ENCODE measurements around the gene ERVW-1.

Gene ERVW-1

GRCh38 chr7:92466682-92467081 lies 11.1 kb downstream of the ERVW-1 start:
- Histone ChIP-seq H3K36me3 (ENCODE audit: insufficient read depth, insufficient read length, low read length) (no peaks in the 10 kb centered on the region), H3K4me1 (ENCODE audit: insufficient read depth, insufficient read length) (no peaks in the 10 kb centered on the region), H3K27me3 (ENCODE audit: insufficient read depth, insufficient read length) (no peaks in the 10 kb centered on the region), H3K4me3 (ENCODE audit: insufficient read length, low read depth) (no peak overlapping the region), H3K9ac (ENCODE audit: insufficient read length, low read depth) (no peak overlapping the region), H3K9me3 (ENCODE audit: insufficient read depth, low read length) (no peaks in the 10 kb centered on the region)
- DNase-seq (ENCODE audit: low read depth, low spot score): no peak
- no peak for TF ChIP-seq ZNF274 (IDR thresholded peaks at IDR 0.05; ENCODE audit: low read depth, low read length)
- TF ChIP-seq SUZ12 (IDR thresholded peaks at IDR 0.05; ENCODE audit: extremely low read depth, insufficient read depth, insufficient read length): no peak
- TF ChIP-seq YY1 (IDR thresholded peaks at IDR 0.05; ENCODE audit: insufficient read depth, insufficient read length): no peak

GRCh38 chr7:92464515-92464914 lies 13.2 kb downstream of the ERVW-1 start:
- no peaks in the 10 kb centered on the region for H3K27me3 ChIP-seq (ENCODE audit: insufficient read depth, insufficient read length)
- H3K4me3 ChIP-seq (ENCODE audit: insufficient read length, low read depth): no peak overlapping the region
- no peaks in the 10 kb centered on the region for H3K9me3 ChIP-seq (ENCODE audit: insufficient read depth, low read length)
- H3K4me1 ChIP-seq (ENCODE audit: insufficient read depth, insufficient read length): no peaks in the 10 kb centered on the region
- H3K9ac ChIP-seq (ENCODE audit: insufficient read length, low read depth): no peak overlapping the region
- no peaks in the 10 kb centered on the region for H3K36me3 ChIP-seq (ENCODE audit: insufficient read depth, insufficient read length, low read length)
- TF ChIP-seq ZNF274 (IDR thresholded peaks at IDR 0.05; ENCODE audit: low read depth, low read length) (no peak), YY1 (IDR thresholded peaks at IDR 0.05; ENCODE audit: insufficient read depth, insufficient read length) (no peak), SUZ12 (IDR thresholded peaks at IDR 0.05; ENCODE audit: extremely low read depth, insufficient read depth, insufficient read length) (no peak)
- no peak for DNase-seq (ENCODE audit: low read depth, low spot score)

GRCh38 chr7:92462560-92462959 lies 15.2 kb downstream of the ERVW-1 start:
- H3K9ac ChIP-seq (ENCODE audit: insufficient read length, low read depth): no peak overlapping the region
- H3K36me3 ChIP-seq (ENCODE audit: insufficient read depth, insufficient read length, low read length): peaks cover 8% of the 10 kb centered on the region
- H3K9me3 ChIP-seq (ENCODE audit: insufficient read depth, low read length): no peaks in the 10 kb centered on the region
- TF ChIP-seq YY1 (IDR thresholded peaks at IDR 0.05; ENCODE audit: insufficient read depth, insufficient read length) (no peak), SUZ12 (IDR thresholded peaks at IDR 0.05; ENCODE audit: extremely low read depth, insufficient read depth, insufficient read length) (no peak), ZNF274 (IDR thresholded peaks at IDR 0.05; ENCODE audit: low read depth, low read length) (no peak)
- H3K4me3 ChIP-seq (ENCODE audit: insufficient read length, low read depth): no peak overlapping the region
- H3K4me1 ChIP-seq (ENCODE audit: insufficient read depth, insufficient read length): no peaks in the 10 kb centered on the region
- no peaks in the 10 kb centered on the region for H3K27me3 ChIP-seq (ENCODE audit: insufficient read depth, insufficient read length)
- DNase-seq (ENCODE audit: low read depth, low spot score): no peak

GRCh38 chr7:92461027-92462003 lies 16.4 kb downstream of the ERVW-1 start:
- no peak for TF ChIP-seq ZNF274 (IDR thresholded peaks at IDR 0.05; ENCODE audit: low read depth, low read length)
- no peak for TF ChIP-seq YY1 (IDR thresholded peaks at IDR 0.05; ENCODE audit: insufficient read depth, insufficient read length)
- H3K9me3 ChIP-seq (ENCODE audit: insufficient read depth, low read length): no peaks in the 10 kb centered on the region
- no peak overlapping the region for H3K4me3 ChIP-seq (ENCODE audit: insufficient read length, low read depth)
- H3K36me3 ChIP-seq (ENCODE audit: insufficient read depth, insufficient read length, low read length): peaks cover 15% of the 10 kb centered on the region
- no peaks in the 10 kb centered on the region for H3K27me3 ChIP-seq (ENCODE audit: insufficient read depth, insufficient read length)
- DNase-seq (ENCODE audit: low read depth, low spot score): no peak
- H3K4me1 ChIP-seq (ENCODE audit: insufficient read depth, insufficient read length): no peaks in the 10 kb centered on the region
- H3K9ac ChIP-seq (ENCODE audit: insufficient read length, low read depth): no peak overlapping the region

GRCh38 chr7:92460510-92460909 lies 17.2 kb downstream of the ERVW-1 start:
- Histone ChIP-seq H3K9ac (ENCODE audit: insufficient read length, low read depth) (no peak overlapping the region), H3K36me3 (ENCODE audit: insufficient read depth, insufficient read length, low read length) (peaks cover 23% of the 10 kb centered on the region), H3K4me3 (ENCODE audit: insufficient read length, low read depth) (no peak overlapping the region), H3K4me1 (ENCODE audit: insufficient read depth, insufficient read length) (no peaks in the 10 kb centered on the region), H3K27me3 (ENCODE audit: insufficient read depth, insufficient read length) (no peaks in the 10 kb centered on the region), H3K9me3 (ENCODE audit: insufficient read depth, low read length) (no peaks in the 10 kb centered on the region)
- no peak for DNase-seq (ENCODE audit: low read depth, low spot score)
- TF ChIP-seq YY1 (IDR thresholded peaks at IDR 0.05; ENCODE audit: insufficient read depth, insufficient read length) (no peak), ZNF274 (IDR thresholded peaks at IDR 0.05; ENCODE audit: low read depth, low read length) (no peak), SUZ12 (IDR thresholded peaks at IDR 0.05; ENCODE audit: extremely low read depth, insufficient read depth, insufficient read length) (no peak)

- Histone ChIP-seq H3K9me3 (ENCODE audit: insufficient read depth, low read length) (no peaks in the 10 kb centered on the region), H3K36me3 (ENCODE audit: insufficient read depth, insufficient read length, low read length) (peaks cover 25% of the 10 kb centered on the region), H3K27me3 (ENCODE audit: insufficient read depth, insufficient read length) (no peaks in the 10 kb centered on the region), H3K4me1 (ENCODE audit: insufficient read depth, insufficient read length) (no peaks in the 10 kb centered on the region), H3K4me3 (ENCODE audit: insufficient read length, low read depth) (no peak overlapping the region), H3K9ac (ENCODE audit: insufficient read length, low read depth) (no peak overlapping the region)
- DNase-seq (ENCODE audit: low read depth, low spot score): no peak
- no peak for TF ChIP-seq YY1 (IDR thresholded peaks at IDR 0.05; ENCODE audit: insufficient read depth, insufficient read length)
- TF ChIP-seq ZNF274 (IDR thresholded peaks at IDR 0.05; ENCODE audit: low read depth, low read length): no peak
- TF ChIP-seq SUZ12 (IDR thresholded peaks at IDR 0.05; ENCODE audit: extremely low read depth, insufficient read depth, insufficient read length): no peak
These were observed 17.6 kb downstream of the ERVW-1 start for GRCh38 chr7:92460109-92460508.

- no peak overlapping the region for H3K9ac ChIP-seq (ENCODE audit: insufficient read length, low read depth)
- no peak for DNase-seq (ENCODE audit: low read depth, low spot score)
- H3K4me3 ChIP-seq (ENCODE audit: insufficient read length, low read depth): no peak overlapping the region
- no peaks in the 10 kb centered on the region for H3K27me3 ChIP-seq (ENCODE audit: insufficient read depth, insufficient read length)
- H3K4me1 ChIP-seq (ENCODE audit: insufficient read depth, insufficient read length): no peaks in the 10 kb centered on the region
- no peak for TF ChIP-seq ZNF274 (IDR thresholded peaks at IDR 0.05; ENCODE audit: low read depth, low read length)
- TF ChIP-seq SUZ12 (IDR thresholded peaks at IDR 0.05; ENCODE audit: extremely low read depth, insufficient read depth, insufficient read length): no peak
- TF ChIP-seq YY1 (IDR thresholded peaks at IDR 0.05; ENCODE audit: insufficient read depth, insufficient read length): no peak
- peaks cover 62% of the 10 kb centered on the region for H3K36me3 ChIP-seq (ENCODE audit: insufficient read depth, insufficient read length, low read length)
- H3K9me3 ChIP-seq (ENCODE audit: insufficient read depth, low read length): no peaks in the 10 kb centered on the region
These were observed 21.5 kb downstream of the ERVW-1 start for GRCh38 chr7:92456236-92456635.
